HPDE6-E6E7 (cell line): ENCODE measurements around the gene CACNA2D2.

Experiments used
- DNase-seq: peaks from one replicate; pipeline ENCODE4 v3.0.0; 2011; ENCODE audit warnings: missing footprints; ENCODE audit errors: extremely low spot score

CACNA2D2 gene

DNA sequence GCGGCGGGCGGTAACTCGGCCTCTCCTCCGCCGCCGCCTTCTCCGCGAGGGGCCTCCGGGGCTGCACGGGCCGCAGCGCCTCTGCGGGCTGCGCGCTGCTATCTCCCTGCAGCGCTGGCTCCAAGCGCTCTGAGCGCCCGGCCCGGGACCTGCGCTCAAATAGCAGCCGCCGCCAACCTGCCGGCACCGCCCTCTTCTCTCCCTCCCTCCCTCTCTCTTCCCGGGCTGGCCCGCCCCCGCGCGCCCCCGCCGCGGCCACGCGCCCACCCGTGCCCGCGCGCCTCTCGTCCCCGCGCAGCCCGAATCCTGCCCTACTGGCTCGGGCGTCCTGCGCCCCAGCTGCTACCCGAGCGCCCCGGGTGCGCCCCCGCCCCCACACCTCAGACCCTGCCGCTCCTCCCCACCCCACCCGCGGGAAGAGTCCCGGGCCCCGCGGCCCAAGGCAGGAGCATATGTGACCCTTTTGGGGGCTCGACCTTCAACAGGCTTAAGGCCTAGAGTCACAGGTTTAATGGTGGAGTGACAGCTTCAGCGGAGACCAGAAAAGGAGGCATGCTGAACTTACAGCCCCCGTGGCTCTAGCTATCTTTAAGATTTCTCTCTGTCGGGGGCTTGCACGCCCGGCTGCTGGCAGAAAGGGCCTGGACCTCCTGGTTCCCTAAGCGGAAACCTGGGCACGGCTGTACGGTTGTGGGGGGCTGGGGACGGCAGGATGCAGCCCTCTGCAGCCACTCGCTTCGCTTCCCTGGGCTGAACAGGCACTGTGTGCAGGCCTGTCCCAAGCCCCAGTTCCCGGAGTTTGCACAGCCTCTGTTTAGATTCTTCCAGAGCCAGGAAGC, at the start of gene CACNA2D2:
Gene CACNA2D2 (minus strand): TSS at position 131 of the 839 bp plus-strand sequence. CDS start 211 bp downstream, outside the sequence.
- no peak for DNase-seq

DNA sequence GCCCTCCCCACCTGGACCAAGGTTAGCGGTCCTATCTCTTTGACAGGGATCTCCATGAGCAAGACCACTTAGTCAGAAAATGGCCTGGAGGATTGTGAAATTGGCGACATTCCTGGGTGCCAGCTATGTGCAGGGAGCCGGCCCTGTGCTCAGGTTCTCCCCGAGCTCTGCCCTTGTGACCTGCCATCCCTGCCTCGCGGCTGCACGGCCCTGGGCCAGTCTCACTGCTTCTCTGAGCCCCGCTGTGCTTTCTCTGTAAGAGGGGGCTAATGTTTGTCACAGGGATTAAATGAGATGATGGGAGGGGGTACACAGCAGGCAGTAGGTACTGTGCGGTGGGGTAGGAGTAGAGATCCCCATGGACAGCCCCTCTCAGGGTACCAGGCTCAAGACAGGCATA, 49.2 kb upstream of the CACNA2D2 start:
- DNase-seq = no peak

DNA sequence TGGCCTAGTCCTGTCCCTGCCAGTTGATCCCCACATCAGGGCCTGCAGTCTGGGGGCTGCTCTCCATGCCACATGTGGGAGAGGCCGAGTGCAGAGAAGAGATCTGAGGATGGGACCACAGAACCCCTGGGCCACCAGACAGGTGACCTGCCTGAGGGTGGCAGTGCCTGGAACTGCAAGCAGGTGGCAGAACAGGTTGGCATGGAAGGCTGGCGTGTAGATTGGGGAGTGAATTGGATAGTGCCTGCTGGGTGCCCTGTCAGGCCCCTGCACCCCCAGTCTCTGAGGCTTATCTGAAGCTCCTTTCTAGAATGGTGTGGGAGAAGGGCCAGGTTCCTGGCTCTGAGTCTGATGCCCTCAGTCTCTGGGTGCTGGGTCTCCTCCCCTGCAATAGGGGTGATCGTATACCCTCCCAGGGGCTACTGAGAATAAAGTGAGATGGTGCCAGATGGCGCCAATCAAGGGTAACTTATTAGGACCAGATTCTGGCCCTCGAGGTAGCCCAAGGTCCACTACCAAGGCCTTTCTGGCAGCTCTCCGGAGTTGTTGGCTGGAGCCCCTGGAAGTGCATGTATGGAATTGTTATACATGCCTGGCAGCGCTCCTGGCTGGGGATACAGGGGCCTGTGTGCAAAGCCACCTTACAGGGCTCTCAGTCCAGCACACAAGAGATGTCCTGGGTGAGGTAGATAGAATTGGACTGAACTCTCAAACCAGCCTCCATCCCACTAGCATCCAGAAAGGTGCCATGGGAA, 48.4 kb upstream of the CACNA2D2 start:
- no peak for DNase-seq

DNA sequence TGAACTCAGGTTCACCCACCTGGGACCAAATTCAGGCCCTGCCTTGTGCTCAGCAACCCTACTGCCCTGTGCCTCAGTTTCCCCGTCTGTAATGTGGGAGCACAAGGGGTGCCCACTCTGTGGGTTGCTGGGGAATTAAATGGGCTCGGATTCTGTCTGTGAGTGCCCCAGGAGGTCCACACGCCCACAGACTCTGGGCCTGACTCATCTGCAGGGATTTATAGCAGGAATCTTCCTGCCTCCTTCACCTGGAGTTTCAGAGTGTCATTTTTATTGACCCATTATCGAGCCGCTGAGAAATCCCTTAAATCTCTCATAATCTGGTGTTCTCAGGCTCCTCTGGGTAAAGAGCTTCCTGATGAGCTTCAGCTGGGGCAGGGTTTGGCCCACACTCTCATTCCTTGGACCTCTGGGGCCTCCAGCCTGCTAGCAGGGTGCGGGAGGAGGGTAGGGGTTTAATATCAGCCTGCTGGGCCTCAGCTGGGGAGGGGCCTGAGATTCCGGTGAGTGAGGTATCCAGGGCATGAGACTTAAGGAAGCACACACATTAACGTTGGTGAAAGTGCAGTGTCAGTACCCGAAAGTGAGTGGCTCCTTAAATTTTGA, 47.7 kb upstream of the CACNA2D2 start:
- DNase-seq = no peak

DNA sequence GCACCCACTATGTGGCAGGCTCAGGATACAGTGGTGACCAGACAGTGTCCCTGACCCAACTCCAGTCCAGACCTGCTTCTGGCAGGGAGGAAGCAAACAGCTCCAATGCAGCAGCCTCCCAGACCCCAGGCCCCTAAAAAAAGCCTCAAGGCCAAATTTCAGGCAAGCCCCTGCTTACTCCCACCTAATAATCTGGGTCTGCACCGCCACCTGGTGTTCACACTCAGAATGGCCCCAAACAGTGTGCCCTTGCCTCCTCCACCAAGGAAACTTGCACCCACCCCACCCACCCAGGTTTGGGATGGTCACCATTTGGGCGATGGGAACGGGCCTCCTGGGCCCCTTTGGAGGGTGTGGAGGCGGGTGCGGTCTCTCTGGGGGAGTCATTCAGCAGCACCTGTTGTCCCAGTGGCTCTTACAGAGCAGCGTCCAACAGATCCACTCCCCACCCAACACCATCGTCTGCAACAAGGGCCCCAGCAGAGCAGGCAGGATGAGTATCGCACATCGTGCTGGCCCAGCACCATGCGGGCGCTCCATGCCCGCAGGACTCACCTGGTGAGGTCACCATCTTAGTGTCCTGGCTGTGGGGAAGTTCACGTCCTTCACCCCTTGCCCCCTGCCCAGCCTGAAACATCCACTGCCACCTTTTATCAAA, 46.8 kb upstream of the CACNA2D2 start:
- DNase-seq = no peak

DNA sequence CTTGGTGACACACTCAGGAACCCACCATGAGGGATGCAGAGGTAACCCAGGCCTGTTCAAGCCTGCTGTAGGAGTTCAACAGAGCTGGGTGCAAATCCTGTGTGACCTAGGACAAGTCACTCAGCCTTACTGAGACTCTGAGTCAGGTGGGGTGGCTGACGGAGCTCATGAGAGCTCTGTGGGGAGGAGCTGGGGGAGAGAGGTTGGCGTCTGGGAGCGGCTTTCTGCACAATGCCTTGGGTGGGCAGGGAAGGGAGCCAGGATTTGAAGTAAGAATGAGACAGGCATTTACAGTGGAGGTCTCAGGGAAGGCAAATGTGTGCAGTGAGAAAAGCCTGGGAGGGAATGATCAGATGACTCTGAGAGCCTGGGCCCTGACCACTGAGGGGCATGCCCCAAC, 45.8 kb upstream of the CACNA2D2 start:
- DNase-seq = no peak

DNA sequence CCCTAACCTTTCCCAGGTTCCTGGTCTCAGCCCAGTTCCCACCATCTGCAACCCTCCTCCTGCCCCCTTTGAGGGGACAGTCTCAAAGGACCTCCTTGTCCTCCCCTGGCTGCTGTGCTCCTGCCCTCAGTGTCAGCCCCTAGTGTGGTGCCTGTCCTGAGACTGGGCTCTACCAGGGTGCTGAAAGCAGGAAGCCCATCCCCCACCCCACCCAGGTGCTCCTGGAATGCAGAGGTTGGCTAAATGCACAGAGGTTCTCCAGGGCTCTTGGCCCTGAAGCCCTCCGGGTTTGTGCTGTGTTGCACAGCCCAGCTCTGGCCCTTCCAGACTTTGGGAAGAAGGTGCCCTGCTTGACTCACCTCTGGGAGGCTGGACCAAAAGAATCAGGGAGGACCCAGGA, 42.3 kb upstream of the CACNA2D2 start:
- DNase-seq = no peak

DNA sequence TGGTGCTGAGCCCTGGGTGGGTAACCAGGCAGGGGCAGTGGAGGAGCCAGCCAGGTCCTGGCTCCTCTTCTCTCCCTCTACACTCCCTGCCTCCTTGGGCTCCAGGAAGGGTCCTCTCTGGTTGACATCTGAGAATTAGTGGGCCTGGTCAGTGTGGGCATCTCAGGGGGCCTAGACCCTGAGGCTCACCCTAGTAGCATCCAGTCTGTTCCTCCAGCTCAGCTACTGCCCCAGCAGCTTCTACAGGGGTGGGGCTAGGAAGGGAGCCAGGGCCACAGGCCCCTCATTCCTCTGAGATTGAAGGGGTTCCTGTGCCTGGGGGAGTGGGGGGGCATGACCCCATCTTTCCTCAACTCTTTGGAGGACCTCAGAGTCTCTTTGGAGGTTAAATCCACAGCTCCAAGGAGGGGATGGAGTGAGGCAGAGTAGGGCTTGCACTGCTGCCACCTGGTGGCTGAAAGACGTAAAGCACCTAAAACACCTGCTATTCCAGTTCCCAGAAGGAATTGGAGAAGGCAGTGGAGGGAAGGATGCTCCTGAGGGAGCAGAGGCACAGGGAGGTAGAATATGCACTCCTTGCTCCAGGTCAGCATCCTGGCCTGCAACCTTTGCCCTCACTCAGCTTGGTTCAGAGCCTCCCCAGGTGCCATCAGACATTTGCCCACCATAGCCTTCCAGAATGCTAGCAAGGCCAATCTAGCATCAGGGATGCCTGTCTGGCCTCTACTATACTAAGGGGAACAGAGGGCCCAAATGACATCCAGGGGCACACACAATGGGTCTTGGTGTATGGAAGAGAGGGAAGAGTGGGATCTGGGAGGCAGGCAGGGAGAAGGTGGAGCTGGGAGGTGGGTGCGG, 39.0 kb upstream of the CACNA2D2 start:
- peak; percentile 56 for DNase-seq

DNA sequence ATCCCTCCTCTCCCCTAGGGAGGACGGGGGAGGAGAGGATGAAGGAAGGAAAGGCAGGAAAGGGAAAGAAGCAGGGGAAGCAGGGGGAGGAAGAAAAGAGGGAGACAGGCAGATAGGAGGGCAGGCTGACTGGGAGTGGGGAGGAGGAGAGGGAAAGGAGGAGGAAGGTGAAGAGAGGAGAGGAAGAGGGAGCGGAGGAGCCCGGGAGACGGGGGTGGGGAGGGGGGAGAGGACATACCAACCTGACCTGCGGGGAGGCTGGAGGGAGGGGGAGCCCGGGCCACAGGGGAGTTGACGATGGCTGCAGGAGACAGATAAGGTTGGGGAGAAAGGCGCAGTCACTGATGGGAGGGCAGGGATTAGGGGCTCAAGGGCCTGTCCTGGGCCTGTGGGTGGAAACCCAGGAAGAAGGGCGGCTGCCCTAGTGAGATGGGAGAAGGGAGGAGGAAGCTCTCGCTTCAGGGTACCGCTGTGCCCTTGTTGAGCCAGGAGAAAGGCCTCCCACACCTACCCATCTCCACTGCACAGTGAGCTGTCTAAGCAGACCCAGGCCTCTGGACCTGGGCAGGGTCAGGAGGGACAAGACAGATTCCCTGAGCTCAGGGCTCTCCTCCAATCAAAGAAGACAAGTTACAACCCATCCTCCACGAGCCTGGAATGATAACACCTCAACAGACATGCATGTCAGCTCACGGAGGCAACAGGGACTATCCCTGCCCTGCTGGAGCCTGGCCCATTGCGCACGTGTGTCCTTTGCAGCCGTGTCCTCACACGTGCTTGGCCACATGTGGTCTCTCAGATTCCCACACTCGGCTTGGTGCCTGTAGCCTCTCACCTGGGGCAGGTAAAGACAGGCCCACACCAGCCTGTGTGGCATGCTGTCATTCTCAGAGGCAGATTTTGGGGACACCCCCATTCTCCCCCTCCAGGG, 36.2 kb upstream of the CACNA2D2 start:
- DNase-seq = no peak

DNA sequence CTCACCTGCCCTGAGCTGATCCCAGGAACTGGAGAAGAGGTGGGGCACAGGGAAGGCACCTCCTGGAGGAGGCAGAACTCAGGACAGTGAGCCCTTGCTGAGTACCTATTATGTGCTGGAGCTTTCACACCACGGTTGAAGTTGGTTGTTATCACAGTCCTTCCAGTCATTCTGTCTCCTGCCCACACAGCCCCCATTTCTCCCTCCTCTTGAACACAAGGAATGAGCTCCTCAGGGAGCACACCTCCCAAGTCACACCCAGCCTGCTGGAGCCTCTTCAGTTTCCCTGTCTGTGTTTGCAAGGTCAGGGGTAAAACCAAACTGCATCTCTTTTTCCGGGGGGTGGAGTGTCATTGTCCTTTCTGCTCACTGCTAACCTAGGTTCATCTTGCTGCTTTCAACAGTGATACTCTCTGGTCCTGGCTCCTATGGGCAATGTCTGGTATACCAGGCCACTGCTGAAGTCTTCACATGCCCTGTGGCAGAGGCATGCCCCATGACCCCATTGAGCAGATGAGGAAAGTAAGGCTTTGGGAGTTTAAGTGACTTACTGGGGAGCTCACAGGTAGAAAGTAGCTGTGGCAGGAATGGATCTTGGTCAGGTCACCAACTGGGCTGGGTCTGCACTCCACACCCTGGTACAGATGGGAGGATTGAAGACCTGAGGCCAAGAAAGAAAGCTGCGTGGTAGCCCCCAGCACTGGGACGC, 34.1 kb upstream of the CACNA2D2 start:
- no peak for DNase-seq

DNA sequence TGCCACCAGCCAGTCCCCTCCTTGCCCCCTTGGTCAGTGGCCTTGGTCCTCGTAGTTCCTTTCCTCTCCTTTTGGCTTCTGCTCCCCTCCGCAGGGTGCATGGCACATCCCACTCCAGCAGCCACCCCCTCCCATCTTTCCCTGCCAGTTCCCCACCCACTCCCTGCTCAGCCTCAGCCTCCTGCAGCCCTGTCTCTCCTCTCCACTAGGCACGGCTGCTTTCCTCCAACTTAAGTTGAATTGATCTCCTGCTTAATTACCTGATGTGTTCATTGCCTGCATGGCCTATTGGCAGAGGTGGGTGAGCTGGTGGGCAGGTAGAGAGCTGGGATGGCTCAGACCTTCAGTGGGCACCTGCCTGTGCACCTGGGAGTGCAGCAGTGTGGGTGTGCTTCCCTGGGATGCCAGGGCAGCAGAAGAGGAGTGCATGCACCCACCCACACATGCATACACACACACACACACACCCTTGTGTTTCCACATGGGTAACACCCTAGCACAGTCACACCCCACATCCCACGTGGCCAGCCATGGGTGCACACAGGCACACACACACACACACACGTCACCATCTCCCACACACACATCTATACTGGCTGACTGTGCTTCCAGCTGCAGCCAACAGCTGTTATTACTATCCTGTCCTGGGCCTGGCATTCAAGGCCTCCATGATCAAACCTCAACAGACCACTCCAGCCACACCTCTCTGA, 33.2 kb upstream of the CACNA2D2 start:
- no peak for DNase-seq

DNA sequence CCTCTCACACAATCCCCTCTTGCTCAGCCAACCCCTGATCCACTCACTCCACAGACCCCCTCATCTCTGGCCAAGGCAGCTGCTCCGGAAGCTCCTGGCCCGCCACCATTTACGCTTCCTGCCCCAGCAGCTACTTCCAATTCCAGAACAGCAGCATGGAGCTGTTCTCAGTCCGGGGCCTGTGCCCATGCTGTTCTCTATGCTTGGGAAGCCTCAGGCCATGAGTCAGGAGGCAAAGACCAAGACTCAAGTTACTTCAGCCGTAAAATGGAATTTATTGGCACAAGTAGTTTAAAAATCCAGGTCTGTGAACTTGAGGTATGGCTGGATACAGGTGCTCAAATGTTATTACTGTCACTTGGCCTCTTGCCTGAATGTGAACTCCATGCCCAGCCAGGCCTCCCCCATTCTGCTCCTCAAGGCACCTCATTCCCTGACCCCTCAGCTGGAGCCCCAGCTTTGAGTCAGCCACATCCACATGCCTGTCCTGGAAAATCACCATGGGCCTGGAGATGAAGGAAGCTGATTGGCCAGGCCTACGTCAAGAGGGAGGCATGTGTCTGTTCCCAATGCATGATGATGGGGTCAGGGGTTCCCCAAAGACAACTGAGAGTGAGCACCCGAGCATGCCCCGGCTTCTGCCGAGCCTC, 31.4 kb upstream of the CACNA2D2 start:
- no peak for DNase-seq

DNA sequence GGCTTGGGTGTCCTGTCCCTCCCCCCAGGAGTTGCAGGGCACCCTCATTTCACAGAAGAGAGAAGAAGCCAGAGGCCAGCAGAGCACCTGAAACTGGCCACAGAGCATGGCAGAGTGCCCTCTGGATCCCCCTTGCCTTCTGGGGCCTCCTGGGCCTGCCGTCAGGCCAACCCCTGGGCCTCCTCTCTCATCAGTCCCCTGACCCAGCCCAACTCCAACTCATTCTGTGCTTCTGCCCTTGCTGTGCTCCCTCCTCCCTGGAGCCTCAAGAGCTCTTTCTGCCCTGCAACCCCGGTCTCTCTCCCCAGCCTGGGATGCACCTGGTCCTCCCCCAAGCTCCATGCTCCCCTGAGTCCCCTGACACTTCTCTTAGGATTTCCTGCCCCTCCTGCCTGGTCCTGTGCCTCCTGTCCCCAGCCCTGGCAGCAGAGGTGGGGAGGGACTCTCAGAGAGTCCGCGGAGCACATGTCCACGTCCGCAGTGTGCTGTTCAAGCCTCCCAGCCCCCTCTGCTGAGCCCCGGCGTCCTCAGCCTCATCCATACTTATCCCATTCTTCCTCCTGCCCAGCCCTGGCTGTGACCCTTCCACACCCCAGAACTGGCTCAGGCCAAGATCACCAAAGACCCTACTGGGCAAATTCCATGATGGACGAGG, 30.5 kb upstream of the CACNA2D2 start:
- no peak for DNase-seq

DNA sequence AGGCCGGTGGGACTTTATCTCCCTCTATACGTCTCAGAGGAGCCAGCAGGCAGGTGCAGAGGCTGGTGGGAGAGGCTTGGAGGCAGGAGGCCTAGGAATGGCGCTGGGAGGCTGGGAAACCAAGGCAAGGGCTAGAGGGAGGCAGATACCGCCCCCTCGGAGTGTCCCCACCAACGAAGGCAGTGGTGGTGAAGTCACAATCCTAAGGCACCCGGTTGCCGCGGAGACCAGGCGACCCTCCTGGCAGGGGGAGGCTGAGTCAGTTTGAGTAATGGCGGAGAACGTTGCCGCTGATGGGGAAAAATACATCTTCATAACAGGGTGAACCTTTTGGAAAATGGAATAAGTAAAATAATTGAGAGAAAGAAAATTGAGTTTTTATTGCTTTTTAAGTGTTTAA, 29.9 kb upstream of the CACNA2D2 start:
- DNase-seq = no peak

DNA sequence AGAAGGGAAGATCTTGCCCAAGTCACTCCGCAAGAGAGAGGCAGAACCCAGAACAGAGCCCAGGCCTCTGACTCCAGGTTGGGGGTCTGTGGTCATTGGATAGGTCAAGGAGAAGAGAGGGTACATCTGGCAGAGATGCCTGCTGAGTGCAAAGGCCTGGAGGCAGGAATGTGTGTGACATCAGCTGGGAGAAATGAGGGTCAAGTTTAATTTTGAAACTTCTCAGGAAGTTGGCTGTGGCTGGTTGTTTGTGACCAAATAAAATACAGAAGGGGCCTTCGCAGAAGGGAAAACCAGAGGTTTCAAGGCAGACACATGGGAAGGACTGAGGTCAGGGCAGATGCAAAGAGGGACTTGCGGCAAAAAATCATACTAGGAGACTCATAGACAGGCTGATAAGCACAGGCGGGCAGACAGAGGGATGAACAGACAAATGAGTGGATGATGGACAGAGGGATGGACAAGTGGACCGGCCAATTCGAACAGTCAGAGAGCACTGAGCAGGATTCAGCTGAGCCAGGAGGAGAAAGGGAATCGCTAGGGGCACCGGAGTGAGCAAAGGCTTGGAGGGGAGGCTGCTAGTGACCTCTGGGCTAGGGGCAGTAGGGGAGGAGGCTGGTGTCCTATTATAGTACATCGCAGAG, 28.8 kb upstream of the CACNA2D2 start:
- DNase-seq = no peak

DNA sequence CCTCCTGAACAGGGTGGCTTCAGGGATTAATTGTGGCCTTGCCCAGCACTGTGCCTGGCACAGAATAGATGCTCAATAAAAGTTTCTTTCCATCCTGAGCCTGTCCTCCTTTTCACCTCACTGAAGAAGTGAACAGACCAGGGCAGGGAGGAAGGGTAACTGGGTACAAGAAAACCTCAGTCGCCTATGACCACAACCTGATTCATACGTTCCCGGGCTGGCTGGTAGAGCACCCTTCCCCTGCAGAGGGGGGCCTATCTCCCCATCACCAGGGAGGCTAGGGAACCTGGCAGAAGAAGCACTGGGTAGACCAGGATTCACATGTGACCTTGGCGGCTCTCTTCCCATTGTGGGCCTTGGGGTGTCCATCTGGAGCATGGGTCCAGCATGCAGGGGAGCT, 27.8 kb upstream of the CACNA2D2 start:
- no peak for DNase-seq
